Suppressor macrophage treated with lipopolysaccharide for 1 hour (primary cell): Measurements from ENCODE around the gene KCND3.
"Not testable (repeated sequence)": the region's sequence is repeated elsewhere in the genome, so short reads cannot be mapped to it uniquely, and the experiment has no call there.

Experiments used
- DNase-seq, 3 donors: peaks; one replicate each; pipeline ENCODE4 v3.0.0-alpha.2; 2020 to 2022

Gene KCND3

DNA sequence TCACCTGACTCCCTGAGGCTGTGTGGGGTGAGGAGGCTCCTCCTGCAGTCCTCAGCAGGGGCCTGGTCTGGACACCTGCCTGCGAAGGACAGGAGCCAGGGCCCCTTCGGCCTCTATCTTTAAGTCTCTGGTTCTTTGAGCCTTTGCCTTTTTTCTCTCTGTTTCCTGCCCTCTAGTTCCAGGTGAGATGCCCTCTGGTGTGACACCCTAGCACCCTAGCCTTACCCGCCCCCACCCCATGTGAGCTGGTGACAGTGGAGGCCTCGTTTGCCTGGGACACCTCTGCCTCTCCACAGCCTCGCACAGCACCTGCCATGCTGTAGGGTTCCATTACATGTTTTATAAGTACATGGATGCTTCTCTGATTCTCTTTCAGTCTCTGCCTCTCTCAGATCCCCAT, 186.5 kb downstream of the KCND3 start:
- no peak for DNase-seq

DNA sequence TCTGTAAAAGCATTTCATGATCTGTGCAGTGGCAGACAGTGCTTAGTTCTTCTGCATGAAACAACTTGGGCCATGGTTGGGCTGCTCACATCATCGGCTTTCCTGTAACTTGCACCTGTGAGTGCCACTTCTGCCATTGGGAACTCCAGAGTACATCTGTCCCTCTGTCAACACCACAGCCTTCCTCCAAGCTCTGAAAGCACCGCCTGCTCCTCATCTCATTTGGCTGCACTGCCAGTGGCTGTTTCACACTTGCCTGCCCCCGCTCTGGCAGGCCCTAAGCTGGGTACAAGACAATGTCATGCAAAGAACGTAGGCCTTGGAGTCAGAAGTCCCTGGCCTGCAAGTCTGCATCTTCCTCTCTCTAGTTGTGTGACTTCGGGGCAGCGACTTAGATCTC, 187.4 kb downstream of the KCND3 start:
- no peak for DNase-seq

DNA sequence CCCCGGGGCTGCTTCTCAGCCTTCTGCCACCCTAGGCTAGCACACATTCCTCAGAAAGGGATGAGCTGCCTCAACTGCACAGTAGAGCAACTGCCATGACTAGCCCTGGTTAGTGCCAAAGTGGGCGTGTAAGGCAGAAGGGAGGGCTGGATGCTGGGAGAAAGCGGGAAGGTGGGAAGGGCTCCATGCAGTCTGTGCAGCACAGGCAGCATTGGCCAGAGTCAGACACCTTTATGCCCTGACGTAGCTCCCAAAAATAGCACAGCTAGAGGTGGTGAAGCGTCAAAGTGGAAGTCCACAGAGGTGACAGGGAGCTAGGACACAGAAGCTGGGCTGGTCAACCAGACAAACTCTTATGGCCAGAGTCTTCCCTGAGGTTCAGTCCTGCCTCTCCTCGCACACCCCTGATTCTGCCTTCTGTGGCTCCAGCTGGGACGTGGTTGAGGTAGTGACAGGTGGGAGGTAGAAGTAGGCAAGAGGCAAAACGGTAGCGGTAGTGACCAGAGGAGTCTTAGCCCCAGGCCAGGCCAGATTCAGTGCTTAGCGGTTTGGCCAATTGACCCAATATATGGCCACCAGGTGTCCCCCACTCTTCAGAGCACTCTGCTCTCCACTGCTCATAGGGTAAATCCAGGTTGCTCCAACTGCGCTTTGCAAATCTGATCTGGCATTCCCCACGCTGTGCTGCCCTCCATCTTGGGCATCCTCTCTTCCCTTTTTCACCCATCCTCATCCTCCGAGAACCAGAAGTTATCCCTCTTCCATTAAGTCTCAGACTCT, 188.2 kb downstream of the KCND3 start:
- DNase-seq = no peak

DNA sequence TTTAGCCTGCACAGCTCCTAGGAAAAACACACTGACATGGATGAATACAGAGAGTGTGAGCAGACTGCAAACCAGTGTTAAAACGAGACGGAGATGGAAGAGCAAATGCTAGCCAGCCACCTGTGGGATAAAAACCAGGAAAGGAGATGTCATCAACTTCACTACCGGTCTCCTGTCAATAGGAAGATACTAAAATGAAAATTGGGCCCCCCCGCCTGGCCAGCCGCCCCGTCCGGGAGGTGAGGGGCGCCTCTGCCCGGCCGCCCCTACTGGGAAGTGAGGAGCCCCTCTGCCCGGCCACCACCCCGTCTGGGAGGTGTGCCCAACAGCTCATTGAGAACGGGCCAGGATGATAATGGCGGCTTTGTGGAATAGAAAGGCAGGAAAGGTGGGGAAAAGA, 189.7 kb downstream of the KCND3 start:
- DNase-seq = not testable (repeated sequence)

DNA sequence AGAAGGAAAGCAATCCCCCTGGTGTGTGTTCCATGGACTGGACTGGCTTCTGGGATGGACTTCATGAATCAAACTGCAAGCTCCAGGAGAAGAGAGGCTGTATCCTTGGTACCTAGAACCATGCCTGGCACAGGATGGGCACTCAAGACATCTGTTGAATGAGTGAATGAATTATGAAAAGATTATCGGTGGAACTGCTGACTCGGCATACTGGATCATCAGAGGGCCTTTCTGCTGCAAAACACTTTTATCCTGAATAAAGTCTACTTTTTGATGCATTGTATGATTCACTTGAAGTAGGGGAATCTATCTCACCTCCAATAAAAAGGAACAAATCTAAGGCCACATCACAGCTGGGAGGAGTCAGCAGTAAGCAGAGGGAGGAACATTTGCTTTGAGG, 190.9 kb downstream of the KCND3 start:
- DNase-seq = no peak

DNA sequence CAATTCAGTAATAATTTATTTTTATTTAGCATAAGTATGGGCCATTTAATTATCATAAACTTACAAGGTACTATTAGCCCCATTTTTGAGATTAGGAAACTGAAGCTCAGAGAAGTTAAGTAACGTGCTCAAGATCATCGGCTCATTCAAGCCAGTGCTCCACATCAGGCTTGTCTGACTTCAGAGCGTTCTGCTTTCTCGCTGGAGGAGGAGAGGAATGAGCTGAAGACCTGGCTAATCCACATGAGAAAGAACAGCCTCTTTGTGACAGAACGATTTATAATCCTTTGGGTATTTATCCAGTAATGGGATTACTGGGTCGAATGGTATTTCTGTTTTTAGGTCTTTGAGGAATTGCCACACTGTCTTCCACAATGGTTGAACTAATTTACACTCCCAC, 194.1 kb downstream of the KCND3 start:
- no peak for DNase-seq

DNA sequence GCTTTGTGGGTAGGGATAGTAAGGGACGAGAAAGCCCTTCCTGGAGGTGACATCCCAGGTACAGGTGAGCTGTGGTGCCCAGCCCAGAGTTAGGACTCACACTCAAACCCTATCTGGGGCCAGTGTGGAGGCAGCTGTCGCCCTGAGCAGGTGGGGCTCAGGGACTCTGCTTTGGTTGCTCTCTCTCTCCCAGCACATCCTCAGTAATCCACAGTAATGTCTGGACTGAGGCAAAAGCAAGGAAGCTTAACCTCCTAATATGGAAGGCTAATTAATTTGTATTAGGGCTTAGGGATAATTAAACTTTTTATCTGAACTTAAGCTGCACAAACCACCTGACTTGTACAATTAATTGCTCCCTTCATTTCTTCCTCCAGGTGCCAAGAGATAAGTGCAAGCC, 195.5 kb downstream of the KCND3 start:
- no peak for DNase-seq

DNA sequence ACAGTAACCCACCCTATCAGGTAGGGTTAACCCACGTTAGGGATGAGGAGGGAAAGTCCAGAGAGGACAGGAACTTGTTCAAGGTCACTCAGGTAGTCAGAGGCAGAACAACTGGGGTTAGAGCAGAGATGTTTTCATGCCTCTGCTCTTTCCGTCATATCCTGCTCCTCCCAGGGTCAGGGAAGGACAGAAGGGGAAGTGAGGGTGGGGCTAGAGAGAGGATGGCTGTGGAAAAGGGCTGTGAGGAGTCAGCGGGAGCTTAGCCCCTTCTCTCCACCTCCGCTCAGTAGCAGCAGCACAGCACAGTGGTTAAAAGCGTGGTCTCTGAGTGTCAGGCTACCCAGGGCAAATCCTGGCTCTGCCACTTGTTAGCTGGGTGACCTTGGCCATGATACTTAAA, 197.2 kb downstream of the KCND3 start:
- DNase-seq = no peak

DNA sequence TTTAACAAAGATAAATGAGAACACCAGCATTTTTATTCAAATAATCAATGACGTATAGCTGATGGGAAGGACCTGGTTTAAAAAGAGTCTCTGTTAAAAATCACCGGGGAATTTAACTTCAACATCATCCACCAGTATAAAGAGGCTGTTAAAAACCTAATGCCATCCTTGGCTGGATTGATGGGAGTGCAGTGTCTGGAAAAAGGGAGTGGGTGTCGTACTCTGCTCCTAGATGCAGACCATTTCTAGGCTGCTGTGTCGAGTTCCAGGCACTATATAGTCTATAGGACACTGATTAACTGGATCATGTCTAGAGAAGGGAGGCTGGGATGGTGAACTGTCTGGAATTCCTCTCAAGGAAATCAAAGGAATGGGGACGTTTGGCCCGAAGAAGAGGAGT, 197.7 kb downstream of the KCND3 start:
- DNase-seq = no peak

DNA sequence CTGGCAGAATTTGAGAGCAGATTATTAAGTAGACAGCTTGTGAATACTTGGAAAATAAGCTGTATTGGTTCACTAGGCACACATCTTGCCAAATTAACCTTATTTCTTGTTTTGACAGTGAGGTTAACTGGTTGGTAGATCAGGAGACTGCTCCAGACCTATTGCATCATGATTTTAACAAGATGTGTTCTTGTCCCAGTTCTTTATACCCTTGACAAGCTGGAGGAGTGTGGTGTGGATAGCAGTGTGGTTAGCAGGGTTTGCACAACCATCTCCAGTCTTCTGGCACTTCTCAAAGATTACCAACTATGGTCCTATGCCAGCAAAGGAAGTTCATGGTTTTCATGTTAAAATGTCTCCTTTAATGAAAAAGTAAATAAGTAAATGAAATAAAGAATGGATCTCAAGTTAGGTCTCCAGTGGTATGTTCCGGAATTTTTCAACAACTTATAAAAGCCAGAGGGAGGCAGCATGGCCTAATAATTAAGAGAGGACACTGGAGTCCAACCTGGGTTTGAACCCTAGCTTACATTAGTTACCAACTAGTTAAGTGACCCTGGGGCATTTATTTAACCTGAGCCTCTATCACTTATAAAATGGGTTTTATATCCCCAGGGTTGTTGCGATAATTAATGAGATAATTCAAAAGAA, 199.7 kb downstream of the KCND3 start:
- DNase-seq = no peak

DNA sequence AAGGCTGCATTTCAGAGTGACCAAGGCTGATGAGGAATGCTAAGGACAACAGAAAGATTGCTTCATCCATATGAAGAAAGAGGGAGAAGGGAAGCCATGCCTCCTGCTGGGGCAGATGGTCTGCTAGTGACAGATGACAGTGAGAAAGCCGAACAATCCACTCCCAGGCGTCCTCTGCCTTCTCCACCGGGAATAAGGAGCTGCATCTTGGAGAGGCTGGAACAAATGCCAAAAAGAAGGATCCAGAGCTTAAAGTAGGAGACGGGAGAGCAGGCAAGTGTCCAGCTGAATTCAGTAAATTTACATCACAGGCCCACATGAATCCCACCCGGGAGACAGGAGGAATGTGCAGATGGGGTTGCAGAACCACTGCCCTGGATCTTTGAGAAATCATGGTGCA, 200.3 kb downstream of the KCND3 start:
- no peak for DNase-seq

DNA sequence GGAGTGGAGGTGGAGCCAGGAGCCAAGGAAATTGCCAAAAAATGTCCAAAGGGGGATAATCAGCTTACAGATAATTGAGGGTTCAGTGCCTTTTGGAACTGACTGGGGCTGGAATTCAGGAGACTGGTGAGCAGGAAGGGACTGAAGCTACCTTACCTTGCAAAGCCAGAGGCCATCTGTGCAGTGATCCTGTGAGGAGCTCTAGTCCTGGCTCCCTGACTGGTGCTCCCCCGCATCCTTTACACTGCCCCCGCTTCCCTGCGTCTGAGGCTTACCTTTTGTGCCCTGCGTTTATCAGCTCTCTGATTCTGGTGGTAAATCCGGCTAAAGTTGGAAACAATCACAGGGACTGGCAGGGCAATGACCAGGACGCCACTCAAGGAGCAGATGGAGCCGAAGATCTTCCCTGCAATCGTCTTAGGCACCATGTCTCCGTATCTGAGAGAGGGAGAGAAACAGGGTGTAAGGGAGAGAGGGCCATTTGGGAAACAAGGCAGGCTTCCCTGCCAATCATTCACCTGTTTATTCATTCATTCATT, 202.7 kb downstream of the KCND3 start:
- DNase-seq = no peak

DNA sequence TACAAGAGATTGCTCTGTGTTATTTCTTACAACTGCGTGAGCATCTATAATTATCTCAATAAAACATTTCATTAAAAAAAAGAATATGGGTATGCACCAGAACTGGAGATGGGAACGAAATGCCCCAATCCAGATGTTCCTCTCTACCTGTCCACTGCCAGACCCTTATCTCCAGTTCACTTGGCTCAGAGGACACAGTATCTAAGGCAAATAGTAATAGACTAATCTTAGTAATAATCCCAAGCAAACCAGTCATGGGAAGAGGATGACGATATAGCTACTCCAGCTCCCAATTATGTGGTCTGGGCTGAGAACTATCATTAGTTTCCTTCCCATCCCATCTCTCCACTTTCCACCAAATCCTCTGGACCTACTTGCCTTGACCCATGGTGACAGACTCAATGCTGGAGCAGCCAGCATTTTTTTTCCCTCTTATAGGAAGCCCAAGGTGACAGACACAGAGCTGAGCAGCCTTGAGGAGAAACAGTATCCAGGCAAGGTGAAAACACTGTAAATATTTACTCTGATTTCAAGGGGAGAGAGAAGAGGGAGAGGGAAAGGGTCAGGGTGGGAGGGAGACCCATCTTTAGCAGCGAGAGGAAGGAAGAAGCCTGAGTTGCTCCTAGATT, 205.1 kb downstream of the KCND3 start:
- no peak for DNase-seq

DNA sequence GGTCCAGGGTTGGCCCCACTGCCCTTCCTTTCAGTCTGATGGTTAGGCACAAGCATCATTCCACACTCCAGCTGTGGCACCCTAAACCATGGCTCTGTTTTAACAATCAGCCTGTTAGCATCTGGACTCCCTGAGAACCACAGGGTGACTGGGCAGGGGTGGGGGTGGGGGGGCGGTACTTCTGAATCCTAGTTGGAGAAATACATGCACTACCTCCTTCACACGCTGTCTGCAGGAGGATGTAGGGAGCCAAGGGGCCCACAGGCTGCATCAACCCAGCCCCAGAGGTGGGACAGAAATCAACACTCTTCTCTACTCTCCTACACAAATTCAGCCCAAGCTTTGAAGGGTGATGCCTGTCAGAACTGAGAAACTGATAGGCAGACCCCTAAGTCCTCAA, 209.9 kb downstream of the KCND3 start:
- DNase-seq = no peak

DNA sequence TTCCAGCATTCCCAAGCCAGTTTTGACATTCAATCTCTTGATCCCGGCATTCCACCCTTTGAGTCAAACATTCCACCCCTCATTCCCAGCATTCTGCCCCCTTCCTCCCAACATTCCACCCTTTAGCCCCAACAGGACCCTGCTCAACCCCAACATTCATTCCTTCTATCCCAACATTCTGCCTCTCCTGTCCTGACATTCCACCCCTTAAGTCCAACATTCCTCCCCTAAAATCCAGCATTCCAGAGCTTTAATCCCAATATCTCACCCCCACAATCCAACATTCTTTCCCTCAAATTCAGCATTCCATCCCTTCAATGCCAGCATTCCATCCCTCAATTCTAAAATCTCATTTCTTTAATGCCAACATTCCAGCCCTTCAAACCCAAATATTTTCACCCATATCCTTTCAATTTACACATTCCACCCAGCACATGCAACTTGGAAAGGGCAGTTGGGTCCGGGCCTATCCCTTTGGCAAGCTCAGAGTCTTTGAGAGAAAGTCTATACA, 210.9 kb downstream of the KCND3 start:
- DNase-seq = no peak

DNA sequence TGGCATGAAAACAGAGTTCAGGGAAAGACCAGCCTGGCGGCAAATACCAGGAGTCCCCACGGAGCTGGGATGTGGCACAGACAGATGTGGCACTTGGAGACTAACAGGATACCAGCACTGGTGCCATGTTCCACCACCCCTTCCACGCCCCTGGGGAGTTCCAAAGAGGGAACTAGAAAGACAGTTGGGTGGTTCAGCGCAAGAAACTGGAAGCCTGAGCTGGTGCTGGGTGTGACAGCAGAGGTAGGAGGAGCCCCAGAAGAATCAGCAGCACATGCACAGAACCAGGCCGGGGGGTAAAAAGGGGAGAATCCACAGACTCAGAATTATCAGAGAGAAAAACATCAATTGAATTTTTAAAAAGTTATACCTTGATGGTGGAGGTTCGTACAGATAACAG, 211.4 kb downstream of the KCND3 start:
- no peak for DNase-seq

DNA sequence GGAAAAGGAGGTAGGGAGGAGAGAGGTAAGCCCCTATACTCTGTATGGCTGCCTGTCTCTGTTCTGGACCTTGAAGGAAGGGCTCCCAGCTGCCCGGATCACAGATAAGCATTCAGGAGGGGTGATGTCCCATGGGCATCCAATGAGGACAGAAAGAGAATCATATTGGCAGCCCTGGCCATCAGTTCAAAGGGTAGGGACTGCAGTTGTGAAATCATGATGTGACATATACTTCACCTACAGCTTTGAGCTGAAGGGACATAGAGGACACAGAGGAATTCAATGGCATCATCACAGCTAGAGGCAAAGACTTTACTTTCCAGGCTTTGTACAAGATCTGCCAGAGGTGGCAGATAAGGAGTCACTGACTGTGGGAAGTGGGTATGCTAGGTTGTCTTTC, 212.2 kb downstream of the KCND3 start:
- DNase-seq = no peak

DNA sequence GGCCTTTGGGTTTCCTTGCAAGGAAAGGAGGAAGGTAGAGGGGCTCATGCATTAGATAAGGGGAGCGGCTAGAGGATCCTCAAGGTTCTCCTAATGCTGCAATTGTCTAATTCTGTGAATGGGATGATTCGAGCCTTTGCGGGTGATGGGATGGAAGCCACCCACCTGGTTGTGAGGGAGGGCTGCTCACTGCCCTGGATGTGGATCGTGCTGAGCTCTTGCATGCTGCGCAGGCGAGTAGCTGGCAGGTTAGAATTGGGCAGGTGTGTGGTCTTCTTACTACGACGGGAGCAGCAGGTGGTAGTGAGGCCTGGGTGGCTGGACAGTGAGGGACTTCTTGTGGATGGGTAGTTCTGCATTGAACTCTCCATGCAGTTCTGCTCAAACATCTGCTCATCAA, 212.6 kb downstream of the KCND3 start:
- no peak for DNase-seq

DNA sequence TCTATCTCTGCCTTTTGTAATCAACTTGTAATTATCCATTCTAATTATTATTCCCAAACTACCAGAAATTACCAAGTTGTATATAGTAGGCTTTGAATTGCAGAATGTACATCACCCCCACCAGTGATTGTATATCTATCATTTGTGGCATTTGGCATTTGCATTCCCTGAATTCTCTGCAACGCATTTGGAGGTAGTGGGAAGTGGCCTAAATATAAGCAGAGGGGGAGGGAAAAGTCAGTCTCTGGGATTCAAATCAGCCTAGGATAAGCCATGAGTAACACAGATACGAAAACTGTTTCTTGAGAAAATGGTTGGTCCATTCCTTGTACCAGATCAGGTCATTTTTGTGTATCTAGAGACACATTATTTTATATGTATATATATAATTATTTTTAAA, 213.1 kb downstream of the KCND3 start:
- DNase-seq = no peak

DNA sequence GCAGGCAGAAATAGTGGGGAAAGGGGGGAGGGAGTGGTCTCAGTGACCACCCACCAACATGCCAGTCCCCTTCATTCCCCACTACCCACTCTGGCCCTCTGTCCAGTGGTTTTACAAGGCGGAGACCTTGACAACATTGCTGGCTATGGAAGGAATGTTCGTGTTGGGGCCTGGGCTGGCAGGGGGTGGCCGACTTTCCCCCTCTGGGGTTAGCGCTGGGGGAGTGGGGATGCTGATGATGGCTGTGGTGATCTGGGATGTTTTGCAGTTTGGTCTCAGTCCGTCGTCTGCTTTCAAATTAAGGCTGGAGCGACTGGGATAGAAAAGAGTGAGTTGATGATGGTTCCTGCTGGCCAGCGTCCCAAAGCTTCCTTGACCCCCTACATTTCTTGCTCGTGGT, 213.5 kb downstream of the KCND3 start:
- no peak for DNase-seq

DNA sequence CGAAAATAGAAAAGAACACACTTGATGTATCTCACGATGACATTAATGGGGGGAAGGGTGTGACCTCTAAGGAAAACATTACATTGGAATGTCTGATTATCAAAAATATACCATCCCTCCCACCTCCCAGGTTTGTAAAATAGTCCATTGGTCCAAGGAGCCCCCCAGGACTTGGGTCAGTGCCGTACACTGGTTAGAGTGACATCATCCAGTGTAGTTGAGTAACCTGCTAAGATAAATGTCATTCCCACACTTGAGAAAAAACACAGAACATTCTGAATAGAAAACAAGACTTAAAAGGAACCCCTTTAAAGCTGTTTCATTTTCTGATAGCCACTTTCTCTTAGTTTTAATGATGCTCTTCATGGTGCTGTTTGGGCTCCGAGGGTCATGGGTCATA, 218.6 kb downstream of the KCND3 start:
- no peak for DNase-seq

DNA sequence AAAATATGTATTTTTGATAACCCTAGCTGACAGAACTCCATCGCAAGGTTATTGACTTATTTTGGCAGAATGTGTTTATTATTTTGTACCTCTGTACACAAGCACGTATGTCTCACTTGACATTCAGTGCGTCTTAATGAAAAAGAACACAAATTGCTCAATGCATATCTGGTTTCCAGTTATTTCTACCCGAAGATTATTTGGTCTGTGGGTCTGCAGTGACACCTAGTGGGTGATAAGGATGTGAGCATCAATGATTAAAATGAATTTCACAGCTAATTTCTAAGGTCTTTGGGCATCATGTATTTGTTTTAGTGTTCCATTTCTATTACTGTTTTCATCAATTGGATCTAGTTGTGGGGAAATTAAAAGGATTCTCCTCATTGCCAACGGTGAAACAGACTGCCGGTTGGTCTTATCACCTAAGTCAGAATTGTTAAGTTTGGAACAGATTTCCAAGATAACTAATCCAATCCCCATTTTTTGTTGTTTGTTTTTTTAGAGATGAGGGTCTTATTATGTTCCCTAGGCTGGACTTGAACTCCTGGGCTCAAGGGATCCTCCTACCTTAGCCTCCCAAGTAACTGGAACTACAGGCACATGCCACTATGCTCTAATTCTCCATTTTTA, 219.8 kb downstream of the KCND3 start:
- peak; percentile 75 to 84 (median 80) for DNase-seq

DNA sequence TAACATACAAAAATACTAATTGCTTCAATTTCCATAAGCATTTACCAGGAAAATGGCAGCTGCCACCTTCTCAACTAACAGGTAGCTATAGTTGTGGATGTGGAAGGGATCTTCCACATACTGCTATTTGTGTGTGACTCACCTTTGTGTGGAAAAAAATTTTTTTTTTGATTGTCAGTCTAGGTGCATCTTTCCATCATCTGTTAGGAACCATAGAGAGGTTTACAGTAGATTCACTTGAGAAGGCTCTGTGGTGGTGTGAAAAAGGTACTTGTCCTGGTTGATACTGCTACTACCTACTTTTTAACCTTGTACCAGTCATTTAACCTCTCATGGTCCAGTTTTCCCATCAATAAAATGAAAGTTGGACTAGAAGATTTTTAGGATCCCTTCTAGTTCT, 220.8 kb downstream of the KCND3 start:
- no peak for DNase-seq
